Measurements from ENCODE around the gene GSG1L.

GSG1L gene

DNA sequence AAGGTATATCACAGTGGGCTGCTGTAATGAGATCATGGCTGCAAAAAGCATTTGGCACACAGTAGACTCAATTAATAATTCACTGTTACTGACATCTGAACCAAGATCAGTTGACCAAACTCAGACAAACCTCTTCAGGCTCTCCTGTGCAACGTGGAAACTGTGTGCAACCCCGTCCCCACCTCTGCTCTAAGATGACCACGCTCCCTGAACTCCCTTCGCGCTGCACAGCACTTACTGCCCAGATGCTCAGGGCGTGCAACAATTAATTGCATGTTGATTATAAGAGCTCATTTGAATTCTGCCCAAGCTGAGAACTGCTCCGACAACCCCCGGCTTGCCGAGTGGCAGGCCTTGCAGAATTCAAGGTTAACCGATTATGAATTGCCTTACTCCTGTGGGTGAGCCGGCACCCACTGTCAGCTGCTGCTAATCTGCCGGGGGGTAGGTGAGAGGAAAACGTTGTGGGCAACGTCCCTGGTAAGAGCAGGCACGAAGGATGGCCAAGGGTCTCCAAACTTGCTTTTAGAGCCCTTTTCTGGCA, 1.3 kb upstream of the GSG1L start:
- TF ChIP-seq, protein P1, sequence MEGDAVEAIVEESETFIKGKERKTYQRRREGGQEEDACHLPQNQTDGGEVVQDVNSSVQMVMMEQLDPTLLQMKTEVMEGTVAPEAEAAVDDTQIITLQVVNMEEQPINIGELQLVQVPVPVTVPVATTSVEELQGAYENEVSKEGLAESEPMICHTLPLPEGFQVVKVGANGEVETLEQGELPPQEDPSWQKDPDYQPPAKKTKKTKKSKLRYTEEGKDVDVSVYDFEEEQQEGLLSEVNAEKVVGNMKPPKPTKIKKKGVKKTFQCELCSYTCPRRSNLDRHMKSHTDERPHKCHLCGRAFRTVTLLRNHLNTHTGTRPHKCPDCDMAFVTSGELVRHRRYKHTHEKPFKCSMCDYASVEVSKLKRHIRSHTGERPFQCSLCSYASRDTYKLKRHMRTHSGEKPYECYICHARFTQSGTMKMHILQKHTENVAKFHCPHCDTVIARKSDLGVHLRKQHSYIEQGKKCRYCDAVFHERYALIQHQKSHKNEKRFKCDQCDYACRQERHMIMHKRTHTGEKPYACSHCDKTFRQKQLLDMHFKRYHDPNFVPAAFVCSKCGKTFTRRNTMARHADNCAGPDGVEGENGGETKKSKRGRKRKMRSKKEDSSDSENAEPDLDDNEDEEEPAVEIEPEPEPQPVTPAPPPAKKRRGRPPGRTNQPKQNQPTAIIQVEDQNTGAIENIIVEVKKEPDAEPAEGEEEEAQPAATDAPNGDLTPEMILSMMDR (conservative IDR thresholded peaks at IDR 0.05; ENCODE audit: low read depth, low read length) = no peak
- H3K4me3 ChIP-seq (ENCODE audit: low read length) = no peak overlapping the region
- no peak for DNase-seq (ENCODE audit: low read depth)

- DNase-seq (ENCODE audit: low read depth) = no peak
- H3K4me3 ChIP-seq (ENCODE audit: low read length) = no peak overlapping the region
- TF ChIP-seq, protein P1 (conservative IDR thresholded peaks at IDR 0.05; ENCODE audit: low read depth, low read length) = no peak
Observed at GRCh38 chr16:28064150-28064549, 636 bp upstream of the GSG1L start.

GRCh38 chr16:28062847-28063521, 530 bp downstream of the GSG1L start:
- no peak overlapping the region for H3K4me3 ChIP-seq (ENCODE audit: low read length)
- DNase-seq (ENCODE audit: low read depth) = no peak
- TF ChIP-seq, protein P1 (conservative IDR thresholded peaks at IDR 0.05; ENCODE audit: low read depth, low read length) = no peak

GRCh38 chr16:28062261-28062846, 1.2 kb downstream of the GSG1L start:
- no peak overlapping the region for H3K4me3 ChIP-seq (ENCODE audit: low read length)
- DNase-seq (ENCODE audit: low read depth) = no peak
- TF ChIP-seq, protein P1 (conservative IDR thresholded peaks at IDR 0.05; ENCODE audit: low read depth, low read length) = no peak

DNA sequence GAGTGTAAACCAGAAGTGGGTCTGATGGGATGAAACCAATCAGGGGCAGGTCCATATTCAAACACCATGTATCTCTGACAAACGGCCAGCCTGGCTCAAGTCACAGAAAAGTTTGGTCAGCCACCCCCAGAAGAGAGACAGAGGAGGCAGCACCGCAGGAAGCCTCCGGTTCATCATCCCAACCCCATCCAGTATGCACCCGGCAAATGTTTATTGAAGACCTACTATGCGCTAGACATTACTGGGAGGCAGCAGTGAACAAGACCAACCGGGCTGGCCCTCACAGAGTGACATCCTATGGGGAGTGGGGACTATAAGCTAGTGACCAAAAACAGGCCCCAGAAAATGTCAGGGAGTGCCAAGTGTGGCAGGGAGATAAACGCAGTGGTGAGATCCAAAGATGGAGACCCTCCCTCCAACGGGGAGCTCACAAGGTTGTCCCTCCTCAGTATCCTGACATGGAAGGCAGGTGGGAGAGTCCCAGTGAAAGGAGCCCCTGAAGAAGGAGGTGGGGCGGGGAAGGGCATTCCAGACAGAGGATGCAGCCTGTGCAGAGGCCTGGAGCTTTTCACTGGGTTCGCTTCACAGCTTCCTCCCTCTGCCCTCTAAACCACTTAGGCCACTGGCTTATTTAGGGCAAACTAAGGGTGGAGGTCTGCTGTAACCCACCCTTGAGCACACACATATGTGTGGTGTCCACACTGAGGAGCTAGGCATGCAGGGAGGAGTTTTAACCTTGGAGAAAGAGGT, 2.0 kb downstream of the GSG1L start:
- H3K4me3 ChIP-seq (ENCODE audit: low read length) = no peak overlapping the region
- DNase-seq (ENCODE audit: low read depth) = no peak
- TF ChIP-seq, protein P1 (conservative IDR thresholded peaks at IDR 0.05; ENCODE audit: low read depth, low read length) = no peak

GRCh38 chr16:28059841-28060575, 3.5 kb downstream of the GSG1L start:
- no peak for DNase-seq (ENCODE audit: low read depth)
- H3K4me3 ChIP-seq (ENCODE audit: low read length) = no peak overlapping the region
- TF ChIP-seq, protein P1 (conservative IDR thresholded peaks at IDR 0.05; ENCODE audit: low read depth, low read length) = no peak

Measured in retinal pigment epithelial cell (primary cell).